Activated T-helper 1 cell treated with anti-CD3 and anti-CD28 coated beads, Interleukin-12 subunit alpha, Interleukin-12 subunit beta, Interleukin-2, Interleukin-4 antibody, amounts not matched to agents 30 ng/mL and 10 ng/mL and 1 ng/mL, durations not matched to agents 14 hours and 24 hours and 36 hours (primary cell): ENCODE measurements around the gene FAIM2. TPM values are rescaled to one million over a fixed set of nuclear protein-coding genes. Genes with fewer than 3 reads are reported as not detected.

ENCODE experiments used
- DNase-seq: peaks from one replicate; pipeline ENCODE4 v3.0.0; 2021; ENCODE audit warnings: low spot score
- H3K27ac Mint-ChIP-seq: one replicate; pipeline ENCODE4 v1.8.0; 2021; ENCODE audit warnings: mild to moderate bottlenecking, mixed read lengths
- H3K27me3 Mint-ChIP-seq: one replicate; pipeline ENCODE4 v1.8.0; 2022; ENCODE audit warnings: mild to moderate bottlenecking, moderate library complexity, mixed read lengths; ENCODE audit not compliant: insufficient read depth
- H3K36me3 Mint-ChIP-seq: one replicate; pipeline ENCODE4 v1.8.0; 2021; ENCODE audit warnings: low read depth, mixed read lengths
- H3K4me1 Mint-ChIP-seq: one replicate; pipeline ENCODE4 v1.8.0; 2021; ENCODE audit warnings: low read depth, mixed read lengths
- H3K4me3 Mint-ChIP-seq: one replicate; pipeline ENCODE4 v1.8.0; 2021; ENCODE audit warnings: mild to moderate bottlenecking, moderate library complexity, mixed read lengths
- H3K9me3 Mint-ChIP-seq: one replicate; pipeline ENCODE4 v1.8.0; 2021; ENCODE audit warnings: mixed read lengths
- intact Hi-C: fragments of 100-400 bp; cut with micrococcal nuclease; formaldehyde crosslinking; loops from one replicate; pipeline ENCODE4 v1.15.1; 2024
- total RNA-seq: library from RNA; stranded (reverse); gene quantifications from 2 replicates; pipeline ENCODE4 v1.2.3, GENCODE V29; 2022

Gene FAIM2
- total RNA-seq, 1 donor from 2014 or later = 0.49 TPM

DNA sequence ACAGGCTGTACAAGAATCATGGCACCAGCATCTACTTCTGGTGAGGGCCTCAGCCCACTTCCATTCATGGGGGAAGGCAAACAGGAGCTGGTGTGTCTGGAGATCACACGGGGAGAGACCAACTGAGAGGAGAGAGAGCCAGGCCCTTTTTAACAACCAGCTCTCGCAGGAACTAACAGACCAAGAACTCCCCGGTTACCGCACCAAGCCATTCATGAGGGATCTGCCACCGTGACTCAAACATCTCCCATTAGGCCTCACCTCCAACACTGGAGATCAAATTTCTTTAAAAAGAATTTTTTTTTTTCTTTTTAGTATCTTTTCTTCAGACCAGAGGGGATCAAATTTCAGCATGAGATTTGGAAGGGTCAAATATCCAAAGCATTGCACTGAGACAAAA, 30.1 kb upstream of the FAIM2 start:
- DNase-seq = no peak
- no peak overlapping the region for H3K27ac Mint-ChIP-seq
- no peak overlapping the region for H3K4me3 Mint-ChIP-seq
- H3K27me3 Mint-ChIP-seq = peaks cover 6% of the 10 kb centered on the region
- H3K9me3 Mint-ChIP-seq = no peaks in the 10 kb centered on the region
- intact Hi-C loops = no loop called here
- H3K4me1 Mint-ChIP-seq = no peaks in the 10 kb centered on the region
- H3K36me3 Mint-ChIP-seq = no peaks in the 10 kb centered on the region

DNA sequence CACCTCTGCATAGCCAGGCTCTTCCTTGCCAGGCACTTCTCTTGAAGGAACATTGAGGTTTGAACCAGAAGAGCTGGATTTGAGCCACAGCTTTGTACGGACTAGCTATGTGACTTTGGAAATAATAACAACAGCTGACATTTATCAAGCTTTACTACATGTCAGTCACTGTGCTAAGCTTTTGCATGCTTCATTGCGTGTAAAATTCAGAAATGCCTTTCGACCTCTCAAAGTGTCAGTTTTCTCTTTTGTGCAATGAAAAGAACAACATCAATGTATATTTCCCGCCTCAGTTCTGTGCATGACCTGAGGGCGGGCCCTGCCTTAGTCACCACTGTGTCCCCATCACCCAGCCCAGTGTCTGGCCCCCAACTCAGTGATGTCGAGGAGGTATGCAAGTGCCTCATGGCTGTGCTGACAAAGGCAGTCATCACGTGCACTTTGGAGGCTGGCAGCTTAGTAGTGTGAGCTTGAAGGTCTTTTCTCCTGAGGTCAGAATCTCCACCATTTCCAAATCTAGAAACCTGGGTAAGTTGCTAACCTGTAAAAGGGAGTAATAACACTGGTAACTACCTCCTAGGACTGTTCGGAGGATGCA, 28.9 kb upstream of the FAIM2 start:
- intact Hi-C loops = no loop called here
- H3K36me3 Mint-ChIP-seq = no peaks in the 10 kb centered on the region

DNA sequence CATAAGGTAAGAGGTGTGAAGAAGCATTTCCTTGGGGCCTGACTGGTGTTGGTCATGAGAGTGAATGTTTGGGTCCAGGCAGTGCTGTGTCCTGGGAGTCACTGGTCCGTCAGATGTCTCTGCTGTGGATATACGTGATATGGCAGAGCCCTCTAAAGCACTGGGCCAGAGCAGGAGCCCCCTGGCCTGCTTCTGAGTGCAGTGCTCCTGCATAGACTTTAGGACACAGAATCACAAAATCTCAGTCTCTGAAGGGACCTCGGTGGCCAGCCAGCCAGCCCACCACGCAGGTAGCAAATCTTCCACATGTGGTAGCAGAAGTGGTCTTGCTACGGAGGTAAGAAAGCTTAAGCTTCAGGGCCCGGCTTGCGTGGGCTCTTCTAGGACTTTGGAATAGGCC, 28.3 kb upstream of the FAIM2 start:
- no peaks in the 10 kb centered on the region for H3K36me3 Mint-ChIP-seq
- no peak overlapping the region for H3K4me3 Mint-ChIP-seq
- H3K9me3 Mint-ChIP-seq = no peaks in the 10 kb centered on the region
- no peak for DNase-seq
- H3K27ac Mint-ChIP-seq = no peak overlapping the region
- H3K27me3 Mint-ChIP-seq = peaks cover 2% of the 10 kb centered on the region
- no peaks in the 10 kb centered on the region for H3K4me1 Mint-ChIP-seq
- intact Hi-C loops = no loop called here

More for the DNA sequence above, 28.9 kb upstream of the FAIM2 start:
- H3K9me3 Mint-ChIP-seq = no peaks in the 10 kb centered on the region
- DNase-seq = no peak
- no peak overlapping the region for H3K4me3 Mint-ChIP-seq
- peaks cover 6% of the 10 kb centered on the region for H3K27me3 Mint-ChIP-seq
- no peaks in the 10 kb centered on the region for H3K4me1 Mint-ChIP-seq
- H3K27ac Mint-ChIP-seq = no peak overlapping the region

DNA sequence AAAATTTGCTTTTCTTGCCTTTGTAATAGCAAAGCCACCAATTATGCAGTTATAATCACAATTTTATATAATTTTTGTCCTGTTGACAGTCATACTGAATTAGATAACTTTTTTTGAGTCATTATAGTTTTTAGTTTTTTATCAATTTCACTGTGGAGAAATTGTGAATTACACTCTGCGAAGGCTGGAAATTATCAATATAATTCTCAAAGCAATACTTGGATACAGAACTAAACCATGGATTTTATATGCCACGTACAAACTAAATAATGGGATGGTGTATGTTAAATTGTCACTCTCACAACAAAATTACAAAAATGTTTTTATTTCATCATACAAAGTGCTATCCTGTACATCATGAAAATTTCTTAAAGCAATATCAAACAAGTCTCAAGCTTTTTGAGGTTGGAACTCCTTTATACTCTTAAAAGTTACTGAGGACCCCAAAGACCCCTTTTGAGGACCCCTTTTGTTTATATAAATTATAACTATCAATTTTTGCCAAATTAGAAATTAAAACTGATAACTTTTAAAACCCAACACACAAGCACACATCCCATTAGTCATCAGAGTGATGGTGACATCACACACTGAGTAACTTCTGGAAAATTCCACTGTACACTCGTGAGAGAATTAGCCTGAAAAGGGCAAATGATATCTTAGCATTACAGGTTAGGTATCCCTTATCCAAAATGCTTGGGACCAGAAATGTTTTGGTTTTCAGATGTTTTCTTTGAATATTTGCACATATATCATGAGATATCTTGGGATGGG, 27.0 kb upstream of the FAIM2 start:
- Mint-ChIP-seq H3K27ac (no peak overlapping the region), H3K4me3 (no peak overlapping the region), H3K4me1 (no peaks in the 10 kb centered on the region), H3K36me3 (no peaks in the 10 kb centered on the region), H3K27me3 (no peaks in the 10 kb centered on the region), H3K9me3 (no peaks in the 10 kb centered on the region)
- no peak for DNase-seq
- intact Hi-C loops = no loop called here

DNA sequence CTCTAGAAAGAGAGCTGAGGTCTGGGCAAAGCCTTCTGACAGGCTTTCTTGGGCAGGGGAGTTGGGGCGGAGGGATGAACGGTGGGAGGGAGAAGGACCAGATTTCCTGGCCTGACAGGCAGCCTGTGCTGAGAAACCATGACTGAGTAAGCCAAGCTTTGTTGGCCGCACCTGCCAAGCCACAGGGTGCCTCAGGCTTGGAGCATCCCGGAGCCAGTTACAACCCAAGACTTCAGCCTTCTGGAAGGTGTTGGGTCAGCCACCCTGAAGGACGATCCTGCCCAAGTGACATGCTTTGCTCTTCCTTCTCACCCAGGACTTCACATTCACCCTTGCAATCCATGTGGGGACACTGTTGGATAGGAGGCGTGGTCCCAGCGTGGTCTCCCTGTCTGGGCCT, 25.9 kb upstream of the FAIM2 start:
- Mint-ChIP-seq H3K27me3 (no peaks in the 10 kb centered on the region), H3K36me3 (no peaks in the 10 kb centered on the region), H3K4me1 (no peaks in the 10 kb centered on the region), H3K27ac (no peak overlapping the region), H3K9me3 (no peaks in the 10 kb centered on the region), H3K4me3 (no peak overlapping the region)
- intact Hi-C loops = no loop called here
- no peak for DNase-seq

DNA sequence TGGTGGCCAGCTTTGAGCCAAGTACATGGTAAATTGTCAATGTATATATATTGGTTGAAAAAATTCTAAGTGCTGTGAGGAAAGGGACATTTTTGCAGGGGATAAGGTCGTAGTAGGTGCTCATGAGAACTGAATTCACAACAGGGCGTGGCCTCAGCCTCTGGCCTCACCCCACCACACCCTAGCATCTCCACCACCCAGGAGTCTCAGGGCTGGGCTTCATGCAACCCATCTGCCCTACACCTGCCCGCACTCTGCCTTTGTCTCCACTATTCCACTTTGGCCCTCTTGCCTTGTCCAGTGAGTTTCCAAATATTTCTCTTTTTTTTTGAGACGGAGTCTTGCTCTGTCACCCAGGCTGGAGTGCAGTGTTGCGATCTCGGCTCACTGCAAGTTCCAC, 24.8 kb upstream of the FAIM2 start:
- no peak for DNase-seq
- intact Hi-C loops = no loop called here
- no peaks in the 10 kb centered on the region for H3K36me3 Mint-ChIP-seq
- no peaks in the 10 kb centered on the region for H3K9me3 Mint-ChIP-seq
- no peak overlapping the region for H3K27ac Mint-ChIP-seq
- H3K4me1 Mint-ChIP-seq = no peaks in the 10 kb centered on the region
- no peak overlapping the region for H3K4me3 Mint-ChIP-seq
- peaks cover 2% of the 10 kb centered on the region for H3K27me3 Mint-ChIP-seq

DNA sequence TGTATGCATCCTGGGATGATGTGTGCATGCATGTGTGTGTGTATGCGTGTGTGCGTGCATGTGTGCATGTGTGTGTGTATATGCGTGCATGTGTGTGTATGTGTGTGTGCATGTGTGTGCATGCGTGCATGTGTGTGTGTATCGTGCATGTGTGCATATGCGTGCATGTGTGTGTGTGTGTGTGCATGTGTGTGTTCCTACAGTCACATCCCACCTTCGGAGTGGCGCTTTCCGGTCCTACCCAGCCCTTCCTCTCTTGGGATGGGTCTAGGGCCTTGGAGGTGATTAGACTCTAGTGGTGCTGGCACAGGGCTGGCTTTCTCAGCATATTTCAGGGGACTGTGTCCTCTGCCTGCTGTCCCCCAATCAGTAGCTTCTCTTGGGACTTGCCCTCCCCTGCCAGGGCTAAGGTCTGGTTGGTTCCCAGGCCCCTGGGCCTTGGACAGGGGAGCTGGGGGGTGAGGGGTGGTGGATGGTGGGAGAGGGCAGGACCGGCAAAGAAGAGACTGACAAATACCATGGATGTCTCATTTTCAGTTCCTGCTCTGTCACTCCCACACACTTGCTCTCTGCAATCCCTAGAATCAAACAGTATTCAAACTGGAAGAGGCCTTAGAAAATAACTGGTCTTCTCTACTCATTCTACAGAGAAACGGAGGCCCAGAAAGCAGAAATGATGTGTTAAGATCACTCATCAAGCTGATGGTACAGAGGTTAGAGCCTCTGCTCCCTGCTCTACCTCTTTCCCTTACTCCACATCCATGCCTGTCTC, 21.9 kb upstream of the FAIM2 start:
- no peaks in the 10 kb centered on the region for H3K9me3 Mint-ChIP-seq
- no peak overlapping the region for H3K4me3 Mint-ChIP-seq
- no peak for DNase-seq
- H3K4me1 Mint-ChIP-seq = no peaks in the 10 kb centered on the region
- no peak overlapping the region for H3K27ac Mint-ChIP-seq
- H3K27me3 Mint-ChIP-seq = peaks cover 4% of the 10 kb centered on the region
- no peaks in the 10 kb centered on the region for H3K36me3 Mint-ChIP-seq
- intact Hi-C loops = no loop called here

DNA sequence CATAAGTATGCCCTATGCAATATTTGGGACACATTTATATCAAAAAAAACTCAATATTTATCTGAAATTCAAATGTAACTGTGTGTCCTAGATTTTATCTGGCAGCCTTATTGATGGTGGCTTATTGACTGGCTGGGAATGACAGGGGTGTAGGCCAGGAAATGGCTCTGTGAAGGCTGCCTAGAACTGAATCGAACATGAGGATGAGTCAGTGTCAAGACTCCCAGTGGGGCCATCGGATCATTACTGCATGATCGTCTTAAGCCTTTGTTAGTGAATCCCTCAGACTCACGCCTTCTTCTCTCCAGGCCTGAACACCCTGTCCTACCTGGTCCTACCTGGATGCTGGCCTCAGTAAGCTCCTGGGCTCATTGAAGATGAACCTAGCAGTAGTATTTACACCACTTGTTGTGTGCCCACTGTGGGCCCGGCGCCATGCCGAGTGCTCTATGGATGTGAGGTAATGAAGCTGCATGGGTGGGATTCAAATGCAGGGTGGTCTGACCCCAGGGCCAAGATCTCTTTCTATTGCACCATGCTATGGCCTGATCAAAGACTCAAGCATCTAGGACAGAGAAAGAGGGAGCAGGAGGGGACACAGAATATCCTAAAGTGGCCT, 21.0 kb upstream of the FAIM2 start:
- no peak overlapping the region for H3K27ac Mint-ChIP-seq
- H3K9me3 Mint-ChIP-seq = no peaks in the 10 kb centered on the region

DNA sequence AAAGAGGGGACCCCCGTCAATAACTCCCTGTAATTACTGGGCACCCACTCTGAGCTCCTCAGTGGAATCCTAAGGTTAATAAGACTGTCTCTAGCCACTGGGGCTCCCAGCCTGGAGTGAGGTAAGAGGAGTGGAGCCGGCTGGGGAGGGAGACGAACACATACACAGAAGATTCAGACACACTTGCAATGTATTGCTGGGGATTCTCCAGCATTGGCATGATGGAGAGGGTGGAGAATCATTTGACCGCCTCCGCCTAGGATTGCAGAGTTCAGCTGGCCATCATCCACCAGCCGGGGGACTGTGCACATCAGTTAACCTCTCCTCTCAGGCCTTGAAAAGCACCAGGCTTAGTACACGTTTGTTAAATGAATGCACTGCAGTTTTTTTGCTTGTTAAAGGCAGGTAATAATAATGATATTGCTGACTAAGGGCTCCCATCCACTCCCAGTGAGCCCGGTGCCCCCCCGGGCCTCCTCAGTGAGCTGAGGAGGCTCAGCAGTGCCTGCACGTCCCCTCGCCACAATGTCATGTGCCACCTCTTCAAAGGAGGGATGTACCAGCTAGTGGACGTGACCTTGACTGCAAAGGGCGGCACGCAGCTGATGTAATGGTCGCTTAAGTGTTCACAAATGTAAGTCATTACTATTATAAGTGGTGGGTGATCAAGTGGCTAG, 20.3 kb upstream of the FAIM2 start:
- no peak overlapping the region for H3K27ac Mint-ChIP-seq
- H3K36me3 Mint-ChIP-seq = no peaks in the 10 kb centered on the region
- H3K9me3 Mint-ChIP-seq = no peaks in the 10 kb centered on the region
- H3K4me3 Mint-ChIP-seq = no peak overlapping the region
- DNase-seq = no peak
- intact Hi-C loops = no loop called here
- H3K4me1 Mint-ChIP-seq = no peaks in the 10 kb centered on the region
- peaks cover 7% of the 10 kb centered on the region for H3K27me3 Mint-ChIP-seq

More for the DNA sequence above, 21.0 kb upstream of the FAIM2 start:
- H3K36me3 Mint-ChIP-seq = no peaks in the 10 kb centered on the region
- no peak for DNase-seq
- no peak overlapping the region for H3K4me3 Mint-ChIP-seq
- H3K27me3 Mint-ChIP-seq = peaks cover 4% of the 10 kb centered on the region
- intact Hi-C loops = no loop called here
- no peaks in the 10 kb centered on the region for H3K4me1 Mint-ChIP-seq

DNA sequence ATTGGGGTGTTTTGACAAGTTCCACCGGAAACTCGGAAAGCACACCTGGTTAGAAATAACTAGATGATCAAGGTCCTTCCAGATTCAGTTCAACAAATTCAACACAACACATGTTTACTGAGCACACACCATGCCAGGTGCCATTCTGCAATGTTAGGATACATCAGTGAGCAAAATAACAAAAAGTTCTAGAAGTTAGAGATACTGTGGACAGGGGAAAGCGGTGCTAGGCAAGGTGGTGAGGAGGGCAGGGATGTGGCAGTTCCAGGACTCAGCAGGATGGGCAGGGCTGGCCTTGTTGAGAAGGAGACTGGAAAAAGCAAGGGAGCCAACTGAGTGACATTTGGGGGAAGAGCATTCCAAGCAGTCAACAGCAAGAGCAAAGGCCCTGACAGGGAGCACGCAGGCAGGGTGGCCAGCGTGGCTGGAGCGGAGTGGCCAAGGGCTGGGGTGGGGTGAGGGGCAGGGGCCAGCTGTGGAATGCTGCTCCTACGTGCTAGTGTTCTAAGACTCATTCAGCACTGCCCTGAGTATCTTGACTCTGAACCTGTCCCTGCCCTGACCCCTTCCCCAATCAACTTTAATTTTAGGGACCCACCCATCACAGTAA, 19.4 kb upstream of the FAIM2 start:
- Mint-ChIP-seq H3K9me3 (no peaks in the 10 kb centered on the region), H3K27ac (no peak overlapping the region), H3K4me3 (no peak overlapping the region), H3K27me3 (peaks cover 7% of the 10 kb centered on the region), H3K36me3 (no peaks in the 10 kb centered on the region), H3K4me1 (no peaks in the 10 kb centered on the region)
- intact Hi-C loops = no loop called here
- no peak for DNase-seq

DNA sequence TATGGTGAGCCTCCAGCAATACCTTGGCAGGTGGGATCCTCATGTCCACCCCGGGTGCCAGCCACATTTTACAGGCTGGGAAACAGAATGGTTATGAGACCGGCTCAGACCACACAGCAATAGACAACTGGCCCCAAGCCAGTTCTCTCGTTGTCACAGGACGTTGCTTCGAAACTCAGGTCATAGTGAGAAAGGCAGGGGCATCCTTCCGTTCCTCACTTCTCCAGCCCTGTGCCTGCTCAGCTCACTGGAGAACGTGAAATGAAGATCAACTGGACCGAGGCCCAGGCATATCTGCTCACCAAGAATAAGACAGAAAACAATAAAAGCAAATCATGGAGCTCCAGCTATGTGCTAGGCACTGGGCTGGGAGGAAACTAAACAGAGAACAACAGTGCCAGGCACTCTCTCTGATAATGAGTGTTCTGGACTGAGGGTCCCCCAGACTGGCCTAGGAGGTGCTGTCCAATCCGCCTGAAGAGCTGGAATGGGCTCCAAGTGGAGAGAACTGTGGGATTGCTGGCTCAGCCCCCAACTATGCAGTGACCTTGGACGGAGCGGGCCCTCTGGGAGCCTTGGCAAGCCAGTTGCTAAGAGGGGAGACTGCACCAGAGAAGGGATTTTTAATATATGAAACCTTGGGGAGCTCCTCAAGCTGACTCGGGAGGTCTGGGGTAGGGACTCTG, 18.8 kb upstream of the FAIM2 start:
- H3K27ac Mint-ChIP-seq = no peak overlapping the region

DNA sequence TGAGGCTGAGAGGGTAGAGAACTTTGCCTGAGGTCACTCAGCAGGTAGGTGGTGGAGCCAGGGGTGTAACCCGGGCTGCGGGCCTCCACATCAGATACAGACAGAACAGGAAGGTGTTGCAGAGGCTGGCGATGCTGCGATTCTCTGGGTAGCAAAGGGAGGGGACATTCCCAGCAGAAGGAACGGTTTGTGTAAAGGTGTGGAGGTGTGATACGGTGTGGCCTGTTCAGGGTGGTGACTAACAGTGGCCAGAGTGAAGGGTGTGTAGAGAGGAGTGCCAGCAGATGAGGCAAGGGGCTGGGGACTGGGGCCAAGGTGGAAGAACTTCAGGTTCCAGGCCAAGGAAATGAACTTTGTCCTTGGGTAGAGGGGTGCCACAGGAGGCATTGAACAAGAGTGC, 18.2 kb upstream of the FAIM2 start:
- DNase-seq = no peak
- Mint-ChIP-seq H3K27ac (no peak overlapping the region), H3K4me1 (no peaks in the 10 kb centered on the region), H3K9me3 (no peaks in the 10 kb centered on the region), H3K36me3 (no peaks in the 10 kb centered on the region), H3K27me3 (peaks cover 7% of the 10 kb centered on the region), H3K4me3 (no peak overlapping the region)
- intact Hi-C loops = no loop called here

More for the DNA sequence above, 18.8 kb upstream of the FAIM2 start:
- no peak overlapping the region for H3K4me3 Mint-ChIP-seq
- H3K36me3 Mint-ChIP-seq = no peaks in the 10 kb centered on the region
- H3K9me3 Mint-ChIP-seq = no peaks in the 10 kb centered on the region
- H3K27me3 Mint-ChIP-seq = peaks cover 7% of the 10 kb centered on the region
- H3K4me1 Mint-ChIP-seq = no peaks in the 10 kb centered on the region
- intact Hi-C loops = no loop called here
- no peak for DNase-seq
